Choroid plexus epithelial cell (primary cell): Measurements from ENCODE around the gene LCN15.

Source experiments
- DNase-seq: peaks from one replicate; pipeline ENCODE4 v3.0.0-alpha.2; 2010; ENCODE audit warnings: low read depth
- H3K4me3 ChIP-seq: 2 replicates; pipeline ENCODE4 v1.5.1; 2011; ENCODE audit warnings: low read depth, mild to moderate bottlenecking, control low read depth, low read length, moderate library complexity
- TF ChIP-seq, protein P1 (sequence below): conservative IDR thresholded peaks from 2 replicates; pipeline ENCODE4 v1.5.1; 2011; ENCODE audit warnings: low read depth, mild to moderate bottlenecking, control low read depth, inconsistent platforms, low read length, moderate library complexity

Gene LCN15, protein sequence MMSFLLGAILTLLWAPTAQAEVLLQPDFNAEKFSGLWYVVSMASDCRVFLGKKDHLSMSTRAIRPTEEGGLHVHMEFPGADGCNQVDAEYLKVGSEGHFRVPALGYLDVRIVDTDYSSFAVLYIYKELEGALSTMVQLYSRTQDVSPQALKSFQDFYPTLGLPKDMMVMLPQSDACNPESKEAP

DNA sequence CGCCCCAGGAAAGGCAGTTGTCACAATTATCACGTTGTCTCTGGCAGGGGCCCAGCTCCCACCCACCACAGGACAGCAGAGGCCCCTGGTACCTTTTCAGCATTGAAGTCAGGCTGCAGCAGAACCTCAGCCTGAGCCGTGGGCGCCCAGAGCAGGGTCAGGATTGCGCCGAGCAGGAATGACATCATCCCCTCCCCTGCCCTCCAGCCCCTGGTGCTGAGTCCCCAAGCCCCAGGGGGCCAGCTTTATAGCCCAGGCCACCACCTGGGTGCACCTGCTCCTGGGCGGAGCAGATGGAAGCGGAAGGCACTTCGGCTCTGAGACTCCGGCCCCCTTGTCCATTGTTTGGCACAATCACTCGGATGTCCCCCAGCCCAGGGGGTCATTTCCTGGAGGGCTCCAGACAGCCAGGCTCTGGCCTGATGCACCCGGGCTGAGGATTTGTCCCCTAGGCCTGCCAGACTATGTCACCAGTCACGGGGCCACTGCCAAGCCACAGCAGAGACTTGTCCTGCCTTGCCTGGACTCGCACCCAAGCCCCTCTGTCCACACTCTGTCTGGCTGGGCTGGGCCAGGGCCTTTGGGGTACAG, at the start of gene LCN15:
LCN15 (minus strand) TSS at position 218 of the 591 bp plus-strand sequence; CDS start at position 188, 30 bp downstream.
- TF ChIP-seq, protein P1, sequence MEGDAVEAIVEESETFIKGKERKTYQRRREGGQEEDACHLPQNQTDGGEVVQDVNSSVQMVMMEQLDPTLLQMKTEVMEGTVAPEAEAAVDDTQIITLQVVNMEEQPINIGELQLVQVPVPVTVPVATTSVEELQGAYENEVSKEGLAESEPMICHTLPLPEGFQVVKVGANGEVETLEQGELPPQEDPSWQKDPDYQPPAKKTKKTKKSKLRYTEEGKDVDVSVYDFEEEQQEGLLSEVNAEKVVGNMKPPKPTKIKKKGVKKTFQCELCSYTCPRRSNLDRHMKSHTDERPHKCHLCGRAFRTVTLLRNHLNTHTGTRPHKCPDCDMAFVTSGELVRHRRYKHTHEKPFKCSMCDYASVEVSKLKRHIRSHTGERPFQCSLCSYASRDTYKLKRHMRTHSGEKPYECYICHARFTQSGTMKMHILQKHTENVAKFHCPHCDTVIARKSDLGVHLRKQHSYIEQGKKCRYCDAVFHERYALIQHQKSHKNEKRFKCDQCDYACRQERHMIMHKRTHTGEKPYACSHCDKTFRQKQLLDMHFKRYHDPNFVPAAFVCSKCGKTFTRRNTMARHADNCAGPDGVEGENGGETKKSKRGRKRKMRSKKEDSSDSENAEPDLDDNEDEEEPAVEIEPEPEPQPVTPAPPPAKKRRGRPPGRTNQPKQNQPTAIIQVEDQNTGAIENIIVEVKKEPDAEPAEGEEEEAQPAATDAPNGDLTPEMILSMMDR, result no peak
- DNase-seq, result no peak

DNA sequence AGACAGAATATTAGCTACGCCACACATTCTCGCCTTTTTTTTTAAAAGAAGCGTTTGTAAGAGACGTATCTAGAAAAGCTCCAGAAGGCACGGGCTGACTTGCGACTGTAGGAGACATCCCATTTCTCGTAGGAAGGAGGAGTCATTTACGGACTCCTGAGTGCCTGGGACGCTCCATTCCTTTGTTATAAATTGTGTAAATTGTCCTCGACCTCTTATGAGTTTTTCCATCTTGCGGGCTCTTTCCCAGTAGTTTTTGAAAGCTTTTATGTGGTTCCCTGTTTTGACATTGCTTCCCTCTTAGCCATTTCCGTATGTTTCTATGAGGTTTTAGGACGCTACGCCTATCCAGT, 44.5 kb upstream of the LCN15 start:
- peak; percentile 61 for DNase-seq
- H3K4me3 ChIP-seq, result peak overlapping the region; percentile 87
- TF ChIP-seq, protein P1, result no peak

More for the DNA sequence above, at the start of gene LCN15:
- no peak within 1 kb of the TSS for H3K4me3 ChIP-seq

DNA sequence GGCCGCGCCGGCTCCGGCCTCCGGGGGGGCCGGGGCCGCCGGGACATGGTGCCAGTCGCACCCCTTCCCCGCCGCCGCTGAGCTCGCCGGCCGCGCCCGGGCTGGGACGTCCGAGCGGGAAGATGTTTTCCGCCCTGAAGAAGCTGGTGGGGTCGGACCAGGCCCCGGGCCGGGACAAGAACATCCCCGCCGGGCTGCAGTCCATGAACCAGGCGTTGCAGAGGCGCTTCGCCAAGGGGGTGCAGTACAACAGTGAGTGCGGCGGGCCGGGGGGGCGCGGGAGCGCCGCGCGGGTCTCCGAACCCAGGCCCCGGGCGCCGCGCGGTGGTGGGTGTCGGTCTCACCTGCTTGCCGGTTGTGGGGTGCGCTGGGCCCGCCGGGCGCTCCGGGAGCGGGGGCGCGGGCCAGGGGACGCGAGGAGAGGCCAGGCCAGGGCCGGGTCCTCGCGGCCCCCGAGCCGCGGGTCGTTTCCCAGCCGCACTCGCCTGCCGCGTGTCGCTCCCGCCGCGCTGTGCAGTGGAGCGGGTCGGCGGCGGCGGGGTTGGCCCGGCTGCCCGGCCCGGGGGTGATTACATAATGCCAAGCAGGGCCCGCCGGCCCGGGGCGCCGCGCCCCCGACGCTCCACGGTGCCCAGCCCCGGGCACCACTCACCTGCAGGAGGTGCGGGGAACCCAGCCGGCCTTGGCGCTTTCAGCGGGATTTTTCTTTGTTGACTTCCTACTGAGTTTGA, 43.9 kb upstream of the LCN15 start:
- peak overlapping the region; percentile 87 for H3K4me3 ChIP-seq
- DNase-seq, result no peak
- TF ChIP-seq, protein P1, result no peak

DNA sequence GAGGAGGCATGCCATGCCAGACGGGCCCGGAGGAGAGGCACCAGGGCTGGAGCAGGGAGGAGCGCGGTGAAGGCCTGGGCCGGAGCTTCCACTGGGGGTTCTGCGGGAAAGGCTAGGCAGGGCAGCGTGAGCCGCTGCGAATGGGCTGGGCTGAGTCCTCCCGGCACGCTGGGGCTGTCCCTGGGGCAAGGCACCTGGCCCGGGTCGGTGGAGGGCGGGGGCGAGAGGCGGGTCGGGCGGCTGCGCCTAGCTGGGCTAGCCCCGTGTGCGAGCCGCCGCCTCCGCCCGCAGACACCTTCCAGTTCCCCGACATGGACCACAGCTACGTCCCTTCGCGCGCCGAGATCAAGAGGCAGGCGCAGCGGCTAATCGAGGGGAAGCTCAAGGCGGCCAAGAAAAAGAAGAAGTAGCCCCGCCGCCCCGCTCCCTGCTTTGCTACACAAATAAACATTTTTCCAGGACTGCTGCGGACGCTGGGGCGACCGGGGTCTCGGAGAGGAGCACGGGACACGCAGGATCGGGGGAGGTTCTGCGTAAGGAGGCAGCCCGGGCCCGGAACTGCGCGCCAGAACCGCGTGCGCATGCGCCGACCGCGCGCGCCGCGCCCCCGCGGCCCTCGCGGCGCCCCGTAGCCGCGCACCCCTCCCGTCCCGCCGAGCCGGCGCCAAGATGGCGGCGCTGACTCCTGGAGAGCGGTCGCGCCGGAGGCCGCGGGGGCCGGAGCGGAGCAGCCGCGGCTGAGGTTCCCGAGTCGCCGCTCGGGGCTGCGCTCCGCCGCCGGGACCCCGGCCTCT, 43.2 kb upstream of the LCN15 start, which contains the start of gene RABL6:
RABL6 (plus strand) TSS at position 668 of the 794 bp plus-strand sequence. CDS start 249 bp downstream, outside the sequence.
- peak; percentile 62 for DNase-seq
- H3K4me3 ChIP-seq, result peak within 1 kb of the TSS; percentile 87
- TF ChIP-seq, protein P1, result no peak

DNA sequence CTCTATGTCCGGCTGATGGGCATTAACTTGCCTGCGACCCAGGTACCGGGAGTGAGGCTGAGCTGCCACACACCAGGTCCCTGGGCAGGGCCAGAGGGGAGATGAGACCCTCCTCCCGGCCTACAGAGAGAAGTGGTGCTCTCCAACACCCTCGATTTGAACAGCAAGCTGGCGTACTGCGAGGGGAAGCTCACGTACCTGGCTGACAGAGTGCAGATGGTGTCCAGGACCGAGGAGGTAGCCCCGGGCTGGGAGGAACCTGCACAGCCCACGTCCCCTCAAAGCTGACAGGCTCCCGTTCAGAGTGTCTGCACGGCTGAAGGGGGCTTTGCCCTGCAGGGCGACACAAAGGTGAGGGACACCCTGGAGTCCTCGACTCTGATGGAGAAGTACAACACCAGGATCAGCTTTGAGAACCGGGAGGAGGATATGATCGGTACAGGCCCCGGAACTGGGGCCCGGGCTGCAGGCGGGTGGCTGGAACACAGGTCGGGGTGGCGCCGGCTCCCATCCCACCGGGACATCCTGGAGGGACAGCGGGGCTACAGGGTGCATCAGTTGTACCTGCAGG, 42.4 kb upstream of the LCN15 start:
- TF ChIP-seq, protein P1, result no peak
- peak overlapping the region; percentile 87 for H3K4me3 ChIP-seq
- DNase-seq, result no peak

DNA sequence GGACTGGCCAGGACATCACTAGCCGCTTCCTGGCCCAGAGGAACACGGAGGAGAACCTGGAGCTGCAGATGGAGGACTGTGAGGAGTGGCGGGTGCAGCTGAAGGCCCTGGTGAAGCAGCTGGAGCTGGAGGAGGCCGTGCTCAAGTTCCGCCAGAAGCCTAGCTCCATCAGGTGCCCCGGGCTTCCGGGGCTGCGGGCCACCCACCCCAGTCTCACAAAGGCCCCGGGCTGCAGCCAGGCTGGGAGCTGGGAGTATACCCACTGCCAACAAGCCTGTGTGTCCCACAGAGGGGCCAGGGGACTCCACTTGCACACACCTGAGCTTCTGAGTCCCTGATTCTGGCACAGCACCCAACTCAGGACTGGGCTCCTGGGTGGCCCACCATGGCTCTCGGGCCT, 41.7 kb upstream of the LCN15 start:
- H3K4me3 ChIP-seq, result no peak overlapping the region
- TF ChIP-seq, protein P1, result no peak
- no peak for DNase-seq
